ENCODE data around the gene DCAF17. TPM values are rescaled to one million over a fixed set of nuclear protein-coding genes. Genes with fewer than 3 reads are reported as not detected.

Gene DCAF17
- total and polyA plus RNA-seq, 9 donors: 6.7 to 20.2 (median 17.0) TPM

GRCh38 chr2:171531291-171531690, 97.3 kb downstream of the DCAF17 start:
- peaks cover 15% of the 10 kb centered on the region for H3K4me1 ChIP-seq (ENCODE audit: insufficient read depth)
- TF ChIP-seq EP300 (IDR thresholded peaks at IDR 0.05): no peak
- TF ChIP-seq CTCF (IDR thresholded peaks at IDR 0.05): no peak
- TF ChIP-seq POLR2A (IDR thresholded peaks at IDR 0.05): no peak
- no peaks in the 10 kb centered on the region for H3K9me3 ChIP-seq
- peak overlapping the region in 1 of 2 donors; percentile 24 for H3K27ac ChIP-seq
- H3K36me3 ChIP-seq: no peaks in the 10 kb centered on the region
- 3 to 7% (median 6%) methylated on average over 7 of the region's 7 CpGs for WGBS, 3 donors
- DNase-seq: peak; percentile 41 to 65 (median 60)
- no peak overlapping the region for H3K4me3 ChIP-seq
- intact Hi-C loops (cut with DNase I): no loop called here
- no peaks in the 10 kb centered on the region for H3K27me3 ChIP-seq

GRCh38 chr2:171531836-171532450, 97.9 kb downstream of the DCAF17 start:
- Histone ChIP-seq H3K27ac (peak overlapping the region in 1 of 2 donors; percentile 24), H3K9me3 (no peaks in the 10 kb centered on the region), H3K36me3 (no peaks in the 10 kb centered on the region), H3K4me3 (no peak overlapping the region), H3K4me1 (ENCODE audit: insufficient read depth) (peaks cover 16% of the 10 kb centered on the region), H3K27me3 (no peaks in the 10 kb centered on the region)
- no peak for TF ChIP-seq POLR2A (IDR thresholded peaks at IDR 0.05)
- no peak for TF ChIP-seq CTCF (IDR thresholded peaks at IDR 0.05)
- no peak for TF ChIP-seq EP300 (IDR thresholded peaks at IDR 0.05)
- 51 to 57% (median 56%) methylated on average over 3 of the region's 3 CpGs for WGBS, 3 donors
- intact Hi-C loops (cut with DNase I): no loop called here
- no peak for DNase-seq

- no peak for DNase-seq
- peaks cover 16% of the 10 kb centered on the region for H3K4me1 ChIP-seq (ENCODE audit: insufficient read depth)
- WGBS, 3 donors: 95 to 98% (median 96%) methylated on average over 1 of the region's 1 CpG
- intact Hi-C loops (cut with DNase I): no loop called here
- H3K27me3 ChIP-seq: no peaks in the 10 kb centered on the region
- H3K36me3 ChIP-seq: no peaks in the 10 kb centered on the region
- no peak overlapping the region for H3K27ac ChIP-seq
- no peak overlapping the region for H3K4me3 ChIP-seq
- no peaks in the 10 kb centered on the region for H3K9me3 ChIP-seq
- TF ChIP-seq CTCF (IDR thresholded peaks at IDR 0.05) (no peak), POLR2A (IDR thresholded peaks at IDR 0.05) (no peak), EP300 (IDR thresholded peaks at IDR 0.05) (no peak)
Measured at GRCh38 chr2:171533331-171533730, 99.3 kb downstream of the DCAF17 start.

Small RNAs within 50 kb of the gene (small RNA-seq; reads per million reads assigned to genes)
- gene AC007969.2: not detected

Other genes starting within 250 kb of the DCAF17 start
- gene METTL8, start 236 bp upstream of the DCAF17 start, total RNA-seq: 10 to 100 TPM; 10.8 to 33.0 (median 17.9) TPM
- gene METTL8, start 236 bp upstream of the DCAF17 start, polyA plus RNA-seq: 10 to 100 TPM in 1 of 2 donors, 1 to 10 TPM in 1; 4.5 to 14.3 TPM
- 100 to 1,000 TPM; 158 to 245 (median 191) TPM for gene CYBRD1, start 88.2 kb downstream of the DCAF17 start, total RNA-seq
- gene CYBRD1, start 88.2 kb downstream of the DCAF17 start, polyA plus RNA-seq: 100 to 1,000 TPM; 147 to 248 TPM

Data from ovary (tissue), 9 donors.